Activated T-helper 1 cell treated with anti-CD3 and anti-CD28 coated beads, Interleukin-2, amount 50 U/mL, for 16 hours (primary cell): ENCODE measurements around the gene TNF.

Source experiments
- DNase-seq, 2 donors: peaks; one replicate each; pipeline ENCODE4 v3.0.0-alpha.2; 2020; ENCODE audit warnings: low read depth in 1 of 2, low spot score in 1 of 2

TNF gene

DNA sequence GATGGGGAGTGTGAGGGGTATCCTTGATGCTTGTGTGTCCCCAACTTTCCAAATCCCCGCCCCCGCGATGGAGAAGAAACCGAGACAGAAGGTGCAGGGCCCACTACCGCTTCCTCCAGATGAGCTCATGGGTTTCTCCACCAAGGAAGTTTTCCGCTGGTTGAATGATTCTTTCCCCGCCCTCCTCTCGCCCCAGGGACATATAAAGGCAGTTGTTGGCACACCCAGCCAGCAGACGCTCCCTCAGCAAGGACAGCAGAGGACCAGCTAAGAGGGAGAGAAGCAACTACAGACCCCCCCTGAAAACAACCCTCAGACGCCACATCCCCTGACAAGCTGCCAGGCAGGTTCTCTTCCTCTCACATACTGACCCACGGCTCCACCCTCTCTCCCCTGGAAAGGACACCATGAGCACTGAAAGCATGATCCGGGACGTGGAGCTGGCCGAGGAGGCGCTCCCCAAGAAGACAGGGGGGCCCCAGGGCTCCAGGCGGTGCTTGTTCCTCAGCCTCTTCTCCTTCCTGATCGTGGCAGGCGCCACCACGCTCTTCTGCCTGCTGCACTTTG lies at the start of gene TNF:
TSS of gene TNF (plus strand) at position 231 of the 567 bp plus-strand sequence. CDS start at position 408, 177 bp downstream.
- DNase-seq = peak; percentile 45 to 76

DNA sequence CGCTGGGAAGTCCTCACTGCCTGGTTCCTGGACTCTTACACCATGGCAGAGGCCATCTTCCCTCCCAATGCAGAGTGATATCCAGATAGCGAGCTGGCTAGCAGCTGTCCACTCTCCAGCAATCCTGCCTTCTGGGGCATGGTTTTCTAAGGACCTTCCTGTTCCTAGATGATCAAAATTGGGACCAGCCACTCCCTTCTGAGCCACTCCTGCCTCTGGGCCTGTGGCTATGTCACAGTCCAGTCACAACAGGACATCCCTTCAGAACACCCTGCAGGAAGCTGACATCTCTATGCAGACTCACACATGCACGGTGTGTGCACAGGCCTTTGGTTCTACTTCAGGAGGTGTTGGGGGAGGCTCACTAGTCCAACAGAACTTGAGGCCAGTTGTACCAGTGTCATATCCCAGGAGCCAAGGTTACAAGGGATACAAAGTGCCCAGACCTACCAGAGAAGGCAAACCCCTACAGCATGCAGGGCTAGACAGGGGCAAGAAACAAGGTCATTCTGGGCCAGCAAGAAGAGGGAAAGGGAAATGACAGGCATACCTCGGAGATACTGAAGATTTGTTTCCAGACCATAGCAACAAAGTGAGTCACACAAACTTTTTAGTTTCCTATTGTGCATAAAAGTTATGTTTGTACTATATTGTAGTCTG lies 49.3 kb upstream of the TNF start:
- DNase-seq = no peak

DNA sequence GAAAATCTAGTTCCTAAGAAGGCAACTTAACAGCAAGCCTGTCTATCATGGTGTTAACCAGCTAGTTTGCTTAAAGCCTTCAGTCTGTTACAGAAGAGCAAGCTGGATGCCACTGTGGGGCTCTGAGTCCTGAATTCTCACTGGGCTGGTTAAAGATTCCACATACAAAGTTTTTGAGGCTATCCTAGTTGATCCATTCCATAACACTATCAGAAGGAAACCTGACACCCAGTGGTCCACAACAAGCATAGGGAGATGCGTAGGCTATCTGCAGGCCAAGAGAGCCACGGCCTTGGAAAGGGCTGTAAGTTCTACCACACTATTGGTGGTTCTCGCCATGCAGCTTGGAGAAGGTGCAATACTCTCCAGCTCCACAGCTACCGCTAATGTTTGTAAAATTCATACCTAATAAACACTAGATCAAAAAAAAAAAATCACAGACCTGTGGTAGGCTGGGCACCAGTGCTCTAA lies 47.0 kb upstream of the TNF start:
- no peak for DNase-seq

DNA sequence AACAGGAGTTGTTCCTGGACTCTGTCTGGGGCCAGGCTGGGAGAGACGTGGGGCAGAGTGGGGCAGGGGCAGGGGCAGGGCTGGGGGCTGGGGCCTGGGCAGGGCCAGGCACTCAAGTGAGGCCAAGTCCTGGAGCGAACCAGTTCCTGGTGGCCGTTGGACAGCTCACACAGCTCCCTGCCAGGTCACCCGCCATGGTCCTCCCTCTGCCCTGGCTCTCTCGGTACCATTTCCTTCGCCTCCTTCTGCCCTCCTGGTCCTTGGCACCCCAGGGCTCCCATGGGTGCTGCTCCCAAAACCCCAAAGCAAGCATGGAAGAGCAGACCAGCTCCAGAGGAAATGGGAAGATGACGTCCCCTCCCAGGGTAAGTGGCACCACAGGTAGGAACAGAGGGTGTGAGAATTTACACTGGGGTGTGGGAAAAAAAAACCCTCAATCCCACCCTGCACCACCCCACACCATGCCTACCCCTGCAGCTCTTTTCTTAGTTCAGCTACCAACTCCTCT lies 46.5 kb upstream of the TNF start, which contains the start of gene MCCD1:
TSS of gene MCCD1 (plus strand) at position 142 of the 508 bp plus-strand sequence. CDS start at position 195, 53 bp downstream.
- no peak for DNase-seq

DNA sequence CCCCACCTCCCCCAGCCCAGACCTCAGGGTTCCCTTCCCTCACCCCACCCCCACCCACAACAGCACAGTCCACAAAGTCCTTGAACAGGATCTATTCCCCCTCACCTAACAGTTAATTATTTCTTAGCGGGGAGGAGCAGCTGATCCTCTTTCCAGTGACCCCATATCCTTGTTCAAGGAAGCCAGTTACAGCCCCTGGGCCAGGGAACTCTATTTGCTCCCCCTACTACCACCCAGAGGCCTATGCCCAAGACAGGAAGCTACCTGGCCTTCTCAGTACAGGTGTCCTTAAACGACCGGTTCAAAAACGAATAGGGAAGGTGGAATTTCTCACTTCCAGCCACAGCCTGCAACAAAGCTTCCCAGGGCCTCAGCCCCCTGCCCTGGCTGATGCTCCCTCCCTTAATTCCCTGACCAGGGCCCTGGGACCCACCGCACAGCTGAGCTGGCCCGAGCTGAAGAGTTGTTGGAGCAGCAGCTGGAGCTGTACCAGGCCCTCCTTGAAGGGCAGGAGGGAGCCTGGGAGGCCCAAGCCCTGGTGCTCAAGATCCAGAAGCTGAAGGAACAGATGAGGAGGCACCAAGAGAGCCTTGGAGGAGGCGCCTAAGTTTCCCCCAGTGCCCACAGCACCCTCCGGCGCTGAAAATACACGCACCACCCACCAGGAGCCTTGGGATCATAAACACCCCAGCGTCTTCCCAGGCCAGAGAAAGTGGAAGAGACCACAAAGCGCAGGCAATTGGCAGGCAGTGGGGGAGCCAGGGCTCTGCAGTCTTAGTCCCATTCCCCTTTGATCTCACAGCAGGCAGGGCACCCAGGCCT lies 45.8 kb upstream of the TNF start:
- no peak for DNase-seq

DNA sequence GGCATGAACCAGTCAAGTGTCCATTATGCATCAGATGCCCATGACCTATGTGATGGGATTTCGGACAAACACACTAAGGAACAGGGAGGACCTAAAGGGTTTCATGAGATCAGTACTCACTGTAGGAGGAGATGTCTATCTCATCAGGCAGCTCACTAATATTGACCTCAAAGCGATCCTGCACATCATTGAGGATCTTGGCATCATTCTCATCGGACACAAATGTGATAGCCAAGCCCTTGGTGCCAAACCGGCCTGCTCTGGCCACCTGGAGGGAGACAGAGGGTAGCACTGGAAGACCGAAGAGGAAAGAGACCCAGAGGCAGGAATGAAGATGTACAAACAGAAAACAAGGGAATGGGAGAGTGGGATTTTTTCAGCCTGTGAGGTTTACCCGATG lies 44.7 kb upstream of the TNF start:
- DNase-seq = no peak

DNA sequence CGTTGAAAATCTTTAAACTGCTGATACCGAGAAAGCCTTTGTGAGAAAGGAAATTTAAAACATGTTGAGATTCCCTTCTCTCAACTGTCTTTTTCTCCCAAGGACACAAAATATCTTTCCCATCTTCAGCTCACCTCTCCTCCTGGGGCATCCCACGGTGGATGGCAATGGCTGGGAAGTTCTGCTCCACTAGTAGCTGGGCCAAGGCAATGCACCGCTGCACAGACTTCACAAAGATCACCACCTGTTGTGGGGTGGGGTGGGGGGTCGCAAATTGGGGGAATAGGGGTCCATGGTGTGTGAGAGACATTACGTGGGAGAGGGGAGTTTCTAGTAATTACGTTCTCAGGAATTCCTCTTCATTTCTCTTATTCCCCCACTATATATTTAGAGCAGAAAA lies 44.2 kb upstream of the TNF start:
- DNase-seq = no peak

DNA sequence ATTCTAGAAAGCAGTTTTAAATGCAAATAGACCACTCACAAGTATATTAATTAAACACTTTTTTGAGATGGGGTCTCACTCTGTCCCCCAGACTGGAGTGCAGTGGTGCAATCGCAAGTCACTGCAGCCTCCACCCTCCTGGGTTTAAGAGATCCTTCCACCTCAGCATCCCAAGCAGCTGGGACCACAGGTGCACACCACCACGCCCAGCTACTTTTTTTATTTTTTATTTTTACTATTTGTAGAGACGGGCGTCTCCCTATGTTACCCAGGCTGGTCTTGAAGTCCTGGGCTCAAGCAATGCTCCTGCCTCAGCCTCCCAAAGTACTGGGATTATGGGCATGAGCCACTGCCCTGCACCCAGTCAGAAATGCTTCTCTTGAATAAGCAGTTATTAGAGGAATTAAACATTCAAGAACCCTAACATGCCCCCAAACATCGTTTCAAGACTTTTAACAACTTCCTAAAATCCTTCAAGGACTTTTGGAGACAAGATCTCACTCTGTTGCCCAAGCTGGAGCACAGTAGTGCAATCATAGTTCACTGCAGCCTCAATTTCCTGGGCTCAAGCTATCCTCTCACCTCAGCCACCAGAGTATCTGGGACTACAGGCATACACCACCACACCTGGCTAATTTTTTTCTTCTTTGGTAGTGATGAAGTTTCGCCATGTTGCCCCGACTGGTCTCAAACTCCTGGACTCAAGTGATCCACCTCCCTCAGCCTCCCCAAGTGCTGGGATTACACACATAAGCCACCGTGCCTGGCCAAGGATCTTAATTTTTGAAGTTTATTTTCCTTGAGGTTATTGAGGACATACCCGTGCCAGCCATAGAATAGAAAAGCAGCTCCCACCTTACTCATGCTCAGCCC lies 43.4 kb upstream of the TNF start:
- DNase-seq = no peak

DNA sequence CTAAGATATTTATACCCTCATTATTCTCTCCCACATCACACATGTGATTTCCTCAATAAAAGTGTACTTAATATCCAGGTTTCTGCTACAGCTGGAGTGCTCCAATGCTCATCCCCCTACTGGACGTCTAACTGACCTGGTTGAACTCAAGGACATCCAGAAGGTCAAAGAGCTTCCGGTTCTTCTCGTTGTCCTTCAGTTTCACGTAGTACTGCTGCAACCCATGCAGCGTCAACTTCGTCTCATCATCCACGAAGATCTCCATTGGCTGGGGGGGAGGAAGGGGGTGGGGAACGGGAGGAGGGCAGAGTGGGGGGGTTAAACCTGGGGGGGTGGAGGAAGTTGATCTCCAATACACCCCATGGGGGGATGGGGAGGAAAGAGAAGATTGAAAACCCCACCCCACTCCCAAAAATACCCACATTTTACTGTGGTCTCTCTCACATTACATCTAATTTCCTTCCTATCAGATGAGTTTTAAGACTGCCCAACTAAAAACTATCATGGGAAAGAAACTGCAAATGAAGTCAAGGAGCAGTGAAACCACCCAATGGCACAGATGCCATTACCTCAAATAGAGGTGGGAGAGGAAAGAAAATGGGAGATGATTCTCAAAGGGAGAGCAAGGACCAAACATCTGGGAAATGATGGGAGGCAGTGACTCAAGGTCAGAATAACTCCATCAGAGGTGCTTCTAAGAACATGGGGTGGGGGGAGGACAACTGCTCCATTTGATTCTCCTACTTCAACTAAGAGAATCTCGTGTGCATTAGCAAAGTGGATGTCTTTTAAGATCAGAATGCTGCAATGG lies 42.5 kb upstream of the TNF start:
- no peak for DNase-seq

DNA sequence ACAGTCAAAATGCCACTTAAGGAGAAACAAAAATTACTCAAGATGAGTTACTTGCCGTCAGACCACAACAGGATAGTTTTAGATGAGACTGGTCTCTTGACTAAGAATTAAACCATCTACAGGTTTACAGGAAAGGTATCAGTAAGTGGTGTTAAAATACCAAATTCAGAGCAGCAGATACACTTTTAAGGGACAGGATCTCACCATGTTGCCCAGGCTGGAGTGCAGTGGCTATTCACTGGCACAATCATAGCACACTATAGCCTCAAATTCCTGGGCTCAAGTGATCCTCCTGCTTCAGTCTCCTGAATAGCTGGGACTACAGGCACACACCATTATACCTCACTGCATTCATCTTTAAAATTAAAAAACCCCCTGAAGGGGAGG lies 41.9 kb upstream of the TNF start:
- no peak for DNase-seq

DNA sequence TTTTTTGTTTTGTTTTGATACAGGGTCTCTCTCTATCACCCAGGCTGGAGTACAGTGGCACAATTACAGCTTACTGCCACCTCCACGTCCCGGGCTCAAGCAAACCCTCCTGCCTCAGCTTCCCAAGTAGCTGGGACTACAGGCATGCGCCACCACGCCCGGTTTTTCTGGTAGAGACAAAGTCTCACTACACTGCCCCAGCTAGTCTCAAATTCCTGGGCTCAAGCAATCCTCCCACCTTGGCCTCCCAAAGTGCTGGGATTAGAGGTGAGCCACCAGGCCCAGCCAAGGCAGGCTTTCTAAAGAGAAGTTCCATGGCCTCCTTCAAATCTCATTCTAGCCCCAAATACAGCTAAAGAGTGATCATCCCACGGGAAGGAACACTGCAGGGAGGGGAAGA lies 41.4 kb upstream of the TNF start:
- no peak for DNase-seq

DNA sequence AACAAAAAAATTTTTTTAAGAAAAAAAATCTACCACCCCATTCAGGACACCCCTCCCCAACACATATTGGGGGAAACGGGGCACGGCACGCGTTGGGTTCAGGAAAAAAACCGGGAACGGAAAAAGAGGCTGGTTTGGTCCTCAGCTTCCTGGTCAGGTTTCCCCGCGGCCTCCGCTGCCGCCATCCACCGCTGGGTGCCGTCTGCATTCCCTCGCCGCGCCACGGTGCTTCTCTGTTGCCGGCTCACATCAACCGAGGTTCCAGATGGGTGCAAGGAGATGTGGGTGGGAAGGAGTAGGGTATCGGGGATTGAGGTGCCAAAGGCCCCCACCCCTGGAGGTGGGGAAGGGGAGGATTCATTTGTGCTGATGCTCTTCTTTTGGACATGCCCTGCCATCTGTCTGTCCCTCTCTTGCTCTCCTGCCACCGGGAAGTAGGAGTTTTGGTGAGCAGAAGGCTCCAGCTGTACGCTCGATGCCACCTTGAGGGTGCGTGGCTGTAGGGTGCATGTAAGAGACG lies 40.8 kb upstream of the TNF start:
- DNase-seq = no peak

DNA sequence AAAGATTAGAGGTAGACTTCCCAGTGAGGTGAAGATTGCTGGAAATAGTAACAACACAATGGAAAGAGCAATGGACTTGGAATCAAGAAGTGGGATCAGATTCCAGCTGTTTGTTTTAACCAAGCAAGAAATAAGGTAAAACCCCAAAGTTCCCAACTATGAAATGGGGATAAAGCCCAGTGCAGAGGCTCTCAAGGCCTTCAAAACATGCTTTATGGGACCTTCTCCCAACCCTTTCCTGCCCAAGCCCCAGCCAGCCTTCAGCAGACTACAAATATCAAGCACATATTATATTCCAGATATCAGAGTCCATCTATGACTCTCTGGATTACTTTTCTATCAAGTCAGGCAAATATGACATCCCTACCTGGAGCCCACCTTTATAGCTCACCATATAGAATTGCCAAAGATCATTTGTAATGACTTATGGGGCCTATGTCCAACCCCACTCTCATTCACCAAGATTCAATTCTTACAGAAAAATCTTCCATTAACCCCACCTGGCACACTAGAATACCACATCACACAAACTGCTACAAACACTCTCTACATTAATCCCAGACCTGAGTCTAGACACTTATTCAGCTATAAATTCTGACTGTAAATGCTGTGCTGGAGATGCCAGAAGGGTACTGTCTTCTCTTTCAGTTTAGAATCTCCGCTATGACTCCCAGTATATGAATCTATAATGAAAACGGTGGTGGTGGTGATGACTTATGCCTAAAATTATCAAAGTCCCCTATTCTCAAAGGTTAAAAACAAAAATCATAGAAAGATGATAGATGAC lies 39.6 kb upstream of the TNF start:
- DNase-seq = no peak

DNA sequence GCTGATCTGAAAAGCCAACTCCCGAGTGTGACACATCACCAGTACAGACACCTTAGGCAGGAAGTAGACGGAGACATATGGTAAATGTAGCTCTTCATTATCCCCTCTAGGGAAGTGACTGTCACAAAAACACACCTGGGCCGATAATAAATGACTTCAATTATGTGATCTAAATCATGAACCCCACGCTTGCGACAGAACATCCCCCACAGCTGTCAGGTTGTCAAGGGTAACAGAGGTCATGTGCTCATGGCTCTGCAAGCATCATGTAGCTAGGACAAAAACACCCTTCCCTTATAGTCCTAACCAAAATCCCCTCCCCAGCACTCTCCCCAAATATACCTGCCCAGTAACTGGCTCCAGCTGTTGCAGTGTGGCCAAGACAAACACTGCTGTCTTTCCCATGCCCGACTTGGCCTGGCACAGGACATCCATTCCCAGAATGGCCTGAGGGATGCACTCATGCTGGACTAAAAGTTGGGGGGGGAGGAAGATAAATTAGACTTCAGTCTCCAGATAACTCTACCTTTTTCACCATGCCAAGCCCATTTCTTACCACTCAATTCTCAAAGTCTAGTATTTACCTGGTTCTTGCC lies 36.5 kb upstream of the TNF start:
- no peak for DNase-seq

DNA sequence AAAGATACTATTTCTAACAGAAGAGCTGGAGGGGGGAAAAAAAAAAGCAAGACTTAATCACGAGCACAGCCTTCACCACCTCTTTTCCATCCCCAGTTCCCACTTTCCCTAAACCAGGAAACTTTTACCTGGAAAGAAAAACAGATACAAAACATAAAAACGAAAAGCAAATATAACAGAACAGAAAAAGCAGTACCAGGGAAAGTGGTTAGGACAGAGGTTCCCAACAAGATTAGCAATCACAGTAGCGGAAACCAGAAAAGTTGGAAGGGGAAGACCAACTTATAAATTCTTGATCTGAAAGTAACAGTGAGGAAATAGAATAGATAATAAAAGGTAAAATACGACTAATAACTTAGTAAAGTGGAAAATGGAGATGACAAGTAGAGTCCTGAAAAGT lies 34.7 kb upstream of the TNF start:
- DNase-seq = no peak

DNA sequence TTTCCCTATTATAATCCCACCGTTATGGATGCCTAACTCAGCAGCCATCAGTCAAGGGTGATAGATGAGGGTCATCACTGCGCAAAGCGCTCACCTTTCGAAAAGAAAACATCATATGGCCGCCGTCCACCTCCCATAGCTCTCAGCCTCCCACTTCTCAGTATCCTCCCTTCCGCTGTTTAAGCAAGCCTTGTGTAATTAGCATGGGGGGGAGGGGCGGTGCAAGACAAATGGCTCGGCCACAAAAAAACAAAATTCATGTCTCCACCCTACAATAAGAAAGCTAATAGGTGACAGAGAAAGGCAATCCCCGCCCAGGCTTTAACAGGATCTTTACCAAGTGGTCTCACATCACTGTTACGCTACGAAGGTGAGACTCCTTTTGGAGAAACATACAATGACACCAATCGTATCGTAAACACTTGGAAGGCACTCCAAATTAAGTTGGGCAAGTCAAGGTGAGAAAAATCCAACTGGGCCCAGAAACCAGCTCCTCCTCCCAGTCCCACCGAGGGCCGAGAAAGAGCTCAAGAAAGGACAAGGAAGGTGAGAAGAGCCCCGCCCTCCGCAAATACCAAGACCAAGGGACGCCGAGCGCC lies 34.2 kb upstream of the TNF start:
- peak; percentile 38 to 41 for DNase-seq

DNA sequence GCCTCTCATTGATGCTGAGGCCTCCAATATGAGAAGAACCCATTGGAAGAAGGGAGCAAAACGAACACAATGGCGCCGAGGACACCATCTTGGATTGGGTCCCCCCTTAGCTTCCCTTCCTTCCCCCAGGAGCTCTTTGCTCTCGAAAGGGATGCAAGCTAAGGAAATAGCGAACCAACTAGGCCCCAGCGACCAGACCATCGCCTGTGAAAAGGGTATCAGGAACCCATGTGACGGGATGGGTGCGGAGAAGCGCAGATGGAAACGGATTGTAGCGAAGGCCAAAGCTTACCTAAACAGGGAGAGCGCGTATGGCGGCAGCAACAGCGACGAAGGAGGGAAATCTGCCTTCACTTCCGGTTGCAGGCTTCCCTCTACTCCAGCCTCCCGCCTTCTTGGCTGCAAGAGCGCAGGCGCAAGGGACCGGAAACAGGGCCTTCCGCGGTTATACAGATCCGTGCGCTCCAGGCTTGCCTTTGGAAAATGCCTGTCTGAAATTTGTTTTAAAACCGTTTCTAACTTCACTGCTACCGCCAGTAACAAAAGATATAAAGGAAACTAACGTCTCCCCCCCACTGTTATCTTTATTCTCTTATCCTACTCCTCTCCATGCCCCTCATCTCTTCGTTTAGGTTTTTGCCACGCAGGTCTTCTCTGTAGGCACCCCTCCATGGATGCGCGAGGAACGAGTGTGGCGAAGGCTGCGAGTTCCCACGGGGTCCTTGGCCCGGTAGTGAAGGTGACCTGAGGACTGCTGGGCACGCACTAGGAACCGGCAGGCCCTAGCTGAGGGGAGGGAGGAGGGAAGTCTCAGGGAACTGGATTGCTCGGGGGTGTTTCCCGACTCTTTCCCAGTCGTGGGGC lies 33.5 kb upstream of the TNF start, which contains the start of gene DDX39B:
TSS of gene DDX39B (minus strand) at position 346 of the 864 bp plus-strand sequence. CDS start 1,471 bp downstream, outside the sequence.
- peak; percentile 87 to 92 for DNase-seq
